Measurements from ENCODE around the gene SCYL2.
"Not testable (repeated sequence)": the region's sequence is repeated elsewhere in the genome, so short reads cannot be mapped to it uniquely, and the experiment has no call there.

The SCYL2 gene

GRCh38 chr12:100293017-100293416, 26.0 kb downstream of the SCYL2 start:
- FAIRE-seq (no peak), DNase-seq (ENCODE audit: insufficient read length) (no peak)
- TF ChIP-seq POLR2AphosphoS5 (IDR thresholded peaks at IDR 0.05; ENCODE audit: low read depth, low read length): no peak
- no peak for TF ChIP-seq POLR2A (IDR thresholded peaks at IDR 0.05; ENCODE audit: low read depth, low read length)
- TF ChIP-seq TAF1 (IDR thresholded peaks at IDR 0.05; ENCODE audit: borderline replicate concordance, low read depth, low read length): no peak

GRCh38 chr12:100294366-100294765, 27.4 kb downstream of the SCYL2 start:
- DNase-seq (ENCODE audit: insufficient read length); FAIRE-seq: not testable (repeated sequence)

DNA sequence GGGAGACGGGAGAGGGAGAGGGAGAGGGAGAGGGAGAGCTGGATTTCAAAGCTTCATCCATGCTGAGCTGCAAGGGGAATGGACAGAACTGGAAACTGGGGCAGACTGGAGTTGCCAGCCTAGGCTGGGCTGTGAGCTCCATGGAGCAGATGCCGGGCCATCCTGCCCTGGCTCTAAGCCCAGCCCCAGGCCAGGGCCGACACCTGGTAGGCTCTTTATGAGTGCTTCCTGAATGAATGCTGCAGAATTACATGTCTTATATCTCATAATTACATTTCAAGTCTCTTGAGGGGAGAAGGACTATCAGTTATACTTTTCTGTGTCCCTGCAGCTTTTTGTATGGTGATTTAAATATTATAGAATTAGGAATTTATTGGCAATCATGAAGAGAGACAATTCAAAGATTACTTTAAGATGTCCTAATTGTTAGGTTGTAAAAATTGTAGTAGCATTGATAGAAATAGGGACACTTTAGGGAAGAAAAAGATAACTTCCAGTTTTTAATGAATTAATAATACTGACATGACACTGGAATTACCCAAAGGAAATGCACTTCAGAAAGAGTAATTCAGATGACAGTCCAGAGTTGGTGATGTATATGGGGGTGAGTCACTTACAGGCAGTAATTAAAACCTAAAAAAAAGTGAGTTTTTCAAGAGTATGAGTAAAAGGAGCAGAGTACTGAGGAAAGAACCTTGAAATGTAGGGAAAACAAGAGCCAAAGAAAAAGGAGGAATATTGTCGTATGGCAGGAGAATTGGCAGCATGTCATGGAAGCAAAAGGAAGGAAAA, 29.0 kb downstream of the SCYL2 start:
- no peak for DNase-seq (ENCODE audit: insufficient read length)
- FAIRE-seq: no peak
- TF ChIP-seq POLR2AphosphoS5 (IDR thresholded peaks at IDR 0.05; ENCODE audit: low read depth, low read length) (no peak), TAF1 (IDR thresholded peaks at IDR 0.05; ENCODE audit: borderline replicate concordance, low read depth, low read length) (no peak), POLR2A (IDR thresholded peaks at IDR 0.05; ENCODE audit: low read depth, low read length) (no peak)

DNA sequence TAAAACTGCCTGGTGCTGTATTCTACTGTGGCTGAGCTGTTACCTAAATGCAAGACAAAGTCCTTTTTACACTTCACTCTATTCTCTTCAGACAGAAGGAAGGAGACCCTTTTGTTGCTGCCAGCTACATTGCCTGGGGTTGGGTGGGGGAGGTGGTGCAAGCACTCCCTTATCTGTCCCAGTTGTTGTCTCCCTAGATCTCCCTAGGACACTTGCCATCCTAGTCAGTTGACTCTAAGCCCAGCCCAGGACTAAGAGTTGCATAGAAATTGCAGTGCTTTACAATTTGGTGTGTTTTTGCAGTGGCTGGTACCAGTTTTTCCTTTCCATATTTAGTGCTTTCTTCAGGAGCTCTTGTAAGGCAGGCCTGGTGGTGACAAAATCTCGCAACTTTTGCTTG, 35.1 kb downstream of the SCYL2 start:
- TF ChIP-seq TAF1 (IDR thresholded peaks at IDR 0.05; ENCODE audit: borderline replicate concordance, low read depth, low read length): no peak
- no peak for FAIRE-seq
- DNase-seq (ENCODE audit: insufficient read length): no peak

DNA sequence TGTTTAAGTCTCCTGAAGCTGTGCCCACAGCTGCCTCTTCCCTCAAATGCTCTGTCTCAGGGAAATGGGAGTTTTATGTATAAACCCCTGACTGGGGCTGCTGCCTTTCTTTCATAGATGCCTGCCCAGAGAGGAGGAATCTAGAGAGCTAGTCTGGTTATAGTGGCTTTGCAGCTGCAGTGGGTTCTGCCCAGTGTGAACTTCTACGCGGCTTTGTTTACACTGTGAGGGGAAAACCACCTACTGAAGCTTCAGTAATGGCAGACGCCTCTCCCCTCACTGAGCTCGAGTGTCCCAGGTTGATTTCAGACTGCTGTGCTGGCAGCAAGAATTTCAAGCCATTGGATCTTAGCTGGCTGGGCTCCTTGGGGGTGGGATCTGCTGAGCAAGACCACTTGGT, 36.9 kb downstream of the SCYL2 start:
- DNase-seq (ENCODE audit: insufficient read length): no peak
- no peak for TF ChIP-seq POLR2AphosphoS5 (IDR thresholded peaks at IDR 0.05; ENCODE audit: low read depth, low read length)
- TF ChIP-seq POLR2A (IDR thresholded peaks at IDR 0.05; ENCODE audit: low read depth, low read length): no peak
- TF ChIP-seq TAF1 (IDR thresholded peaks at IDR 0.05; ENCODE audit: borderline replicate concordance, low read depth, low read length): no peak

DNA sequence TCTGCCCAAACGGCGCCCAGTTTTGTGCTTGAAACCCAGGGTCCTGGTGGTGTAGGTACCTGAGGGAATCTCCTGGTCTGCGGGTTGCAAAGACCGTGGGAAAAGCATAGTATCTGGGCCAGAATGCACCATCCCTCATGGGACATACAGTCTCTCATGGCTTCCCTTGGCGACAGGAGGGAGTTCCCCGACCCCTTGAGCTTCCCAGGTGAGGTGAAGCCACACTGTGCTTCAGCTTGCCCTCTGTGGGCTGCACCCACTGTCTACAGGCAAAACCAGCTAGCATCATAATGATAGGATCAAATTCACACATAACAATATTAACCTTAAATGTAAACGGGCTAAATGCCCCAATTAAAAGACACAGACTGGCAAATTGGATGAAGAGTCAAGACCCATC, 37.4 kb downstream of the SCYL2 start:
- FAIRE-seq; DNase-seq (ENCODE audit: insufficient read length): not testable (repeated sequence)

More for the DNA sequence above, 36.9 kb downstream of the SCYL2 start:
- FAIRE-seq: no peak

DNA sequence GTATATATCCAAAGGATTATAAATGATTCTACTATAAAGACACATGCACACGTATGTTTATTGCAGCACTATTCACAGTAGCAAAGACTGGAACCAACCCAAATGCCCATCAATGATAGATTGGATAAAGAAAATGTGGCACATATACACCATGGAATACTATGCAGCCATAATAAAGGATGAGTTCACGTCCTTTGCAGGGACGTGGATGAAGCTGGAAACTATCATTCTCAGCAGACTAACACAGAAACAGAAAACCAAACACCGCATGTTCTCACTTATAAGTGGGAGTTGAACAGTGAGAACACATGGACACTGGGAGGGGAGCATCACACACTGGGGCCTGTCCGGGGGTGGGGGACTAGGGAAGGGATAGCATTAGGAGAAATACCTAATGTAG, 41.2 kb downstream of the SCYL2 start:
- FAIRE-seq; DNase-seq (ENCODE audit: insufficient read length): not testable (repeated sequence)

DNA sequence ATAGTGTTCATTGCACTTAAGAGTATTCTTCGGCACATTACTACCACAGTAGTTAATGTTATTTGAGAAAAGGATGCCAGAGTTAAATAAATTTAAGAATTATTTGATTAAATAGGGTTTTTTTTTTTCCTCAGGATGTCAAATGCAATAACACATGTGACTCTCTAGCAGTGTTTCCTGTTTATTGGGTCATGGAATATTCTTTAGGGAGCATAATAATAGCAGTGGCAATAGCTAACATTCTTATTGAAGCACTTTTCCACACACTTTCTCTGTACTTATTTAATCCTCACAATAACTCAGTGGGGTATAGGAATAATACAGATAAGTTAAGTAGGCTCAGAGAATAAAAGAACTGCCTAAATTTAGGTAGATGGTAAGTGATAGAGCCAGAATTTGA, 44.3 kb downstream of the SCYL2 start:
- DNase-seq (ENCODE audit: insufficient read length) (no peak), FAIRE-seq (no peak)
- TF ChIP-seq POLR2A (IDR thresholded peaks at IDR 0.05; ENCODE audit: low read depth, low read length) (no peak), POLR2AphosphoS5 (IDR thresholded peaks at IDR 0.05; ENCODE audit: low read depth, low read length) (no peak), TAF1 (IDR thresholded peaks at IDR 0.05; ENCODE audit: borderline replicate concordance, low read depth, low read length) (no peak)

DNA sequence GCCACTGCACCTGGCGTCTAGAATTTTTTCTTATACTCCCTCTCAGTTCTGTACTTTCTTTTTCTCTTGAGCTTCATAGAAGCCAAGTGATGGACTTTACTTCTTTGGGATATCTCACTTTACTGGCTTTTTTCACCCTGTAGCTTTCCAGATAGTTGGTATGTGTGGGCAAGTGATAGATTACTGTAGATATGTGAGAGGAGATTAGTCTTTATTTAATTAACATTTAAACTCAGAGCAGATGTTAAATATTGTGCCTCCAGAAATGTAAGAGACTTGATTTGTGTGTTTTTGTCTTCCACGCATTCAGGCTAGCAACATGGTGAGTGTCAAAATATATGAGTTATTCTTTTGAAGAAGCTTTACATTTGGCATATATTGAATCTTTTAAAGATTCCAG, 50.4 kb downstream of the SCYL2 start:
- TF ChIP-seq POLR2AphosphoS5 (IDR thresholded peaks at IDR 0.05; ENCODE audit: low read depth, low read length) (no peak), TAF1 (IDR thresholded peaks at IDR 0.05; ENCODE audit: borderline replicate concordance, low read depth, low read length) (no peak), POLR2A (IDR thresholded peaks at IDR 0.05; ENCODE audit: low read depth, low read length) (no peak)
- no peak for DNase-seq (ENCODE audit: insufficient read length)
- FAIRE-seq: no peak

DNA sequence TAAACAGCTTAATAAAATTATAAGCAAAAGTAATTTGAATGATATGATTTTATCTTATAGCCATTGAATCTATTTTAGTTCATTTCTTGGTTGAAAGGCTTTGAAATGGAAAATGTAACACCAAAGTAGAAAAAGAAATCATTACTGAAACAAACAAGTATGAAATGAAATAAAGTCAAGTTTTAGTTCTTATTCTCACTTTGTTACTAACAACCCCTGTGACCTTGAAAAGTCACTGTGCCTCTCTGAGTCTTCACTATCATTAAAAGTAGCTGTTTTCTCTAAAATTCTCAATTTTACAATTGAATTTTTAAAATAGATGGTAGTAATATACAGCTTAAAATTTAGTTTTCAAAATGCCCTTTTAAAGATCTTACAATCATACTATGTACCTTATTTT, 57.5 kb downstream of the SCYL2 start:
- no peak for TF ChIP-seq POLR2A (IDR thresholded peaks at IDR 0.05; ENCODE audit: low read depth, low read length)
- TF ChIP-seq POLR2AphosphoS5 (IDR thresholded peaks at IDR 0.05; ENCODE audit: low read depth, low read length): no peak
- no peak for TF ChIP-seq TAF1 (IDR thresholded peaks at IDR 0.05; ENCODE audit: borderline replicate concordance, low read depth, low read length)
- DNase-seq (ENCODE audit: insufficient read length) (no peak), FAIRE-seq (no peak)

- no peak for DNase-seq (ENCODE audit: insufficient read length)
- FAIRE-seq: no peak
- TF ChIP-seq TAF1 (IDR thresholded peaks at IDR 0.05; ENCODE audit: borderline replicate concordance, low read depth, low read length) (no peak), POLR2AphosphoS5 (IDR thresholded peaks at IDR 0.05; ENCODE audit: low read depth, low read length) (no peak), POLR2A (IDR thresholded peaks at IDR 0.05; ENCODE audit: low read depth, low read length) (no peak)
Measured at GRCh38 chr12:100326208-100326607, 59.2 kb downstream of the SCYL2 start.

GRCh38 chr12:100329800-100330199, 62.8 kb downstream of the SCYL2 start:
- no peak for TF ChIP-seq POLR2A (IDR thresholded peaks at IDR 0.05; ENCODE audit: low read depth, low read length)
- no peak for TF ChIP-seq TAF1 (IDR thresholded peaks at IDR 0.05; ENCODE audit: borderline replicate concordance, low read depth, low read length)
- TF ChIP-seq POLR2AphosphoS5 (IDR thresholded peaks at IDR 0.05; ENCODE audit: low read depth, low read length): no peak
- FAIRE-seq (peak; percentile 93), DNase-seq (ENCODE audit: insufficient read length) (no peak)

- FAIRE-seq: no peak
- TF ChIP-seq POLR2AphosphoS5 (IDR thresholded peaks at IDR 0.05; ENCODE audit: low read depth, low read length) (no peak), POLR2A (IDR thresholded peaks at IDR 0.05; ENCODE audit: low read depth, low read length) (no peak), TAF1 (IDR thresholded peaks at IDR 0.05; ENCODE audit: borderline replicate concordance, low read depth, low read length) (no peak)
- no peak for DNase-seq (ENCODE audit: insufficient read length)
Measured at GRCh38 chr12:100331871-100332270, 64.9 kb downstream of the SCYL2 start.
